Measurements from ENCODE around the gene YJEFN3.

Gene YJEFN3

GRCh38 chr19:19540064-19540714 is 11.5 kb downstream of the YJEFN3 start:
- no peak for DNase-seq

DNA sequence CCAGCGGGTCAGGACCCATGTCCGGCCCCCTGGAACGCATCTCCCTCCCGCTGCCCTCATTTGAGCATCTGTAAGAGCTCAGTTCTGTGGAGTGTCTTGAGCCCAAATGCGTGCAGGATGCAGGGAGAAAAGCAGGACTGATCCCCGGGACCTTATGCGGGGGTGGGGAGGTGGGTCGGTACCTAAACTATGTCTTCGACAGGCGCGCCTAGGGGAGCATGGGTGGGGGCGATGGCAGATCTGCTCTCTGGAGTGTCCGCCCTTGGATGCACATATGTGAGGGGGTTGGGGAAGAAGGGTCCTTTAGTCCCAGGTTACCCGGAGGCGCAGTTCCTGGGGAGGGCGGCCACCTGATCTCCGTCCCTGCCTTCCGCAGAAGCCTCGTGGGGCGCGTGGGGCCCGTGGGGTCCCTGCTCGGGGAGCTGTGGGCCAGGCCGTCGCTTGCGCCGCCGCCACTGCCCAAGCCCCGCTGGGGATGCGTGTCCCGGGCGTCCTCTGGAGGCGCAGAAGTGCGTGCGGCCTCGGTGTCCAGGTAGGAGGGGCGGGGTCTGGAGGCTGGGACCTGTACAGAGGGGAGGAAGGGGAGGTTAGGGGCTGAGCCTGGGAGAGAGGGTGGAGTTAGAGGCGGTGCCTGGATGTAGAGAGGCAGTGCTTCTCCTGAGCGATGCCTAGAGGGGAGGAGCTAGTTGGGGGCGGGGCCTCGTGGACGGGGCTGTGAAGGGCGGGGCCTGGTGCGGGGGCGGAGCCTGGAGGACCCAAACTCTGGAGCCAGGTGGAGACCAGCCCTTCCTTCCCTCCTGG is 12.2 kb downstream of the YJEFN3 start:
- no peak for DNase-seq

GRCh38 chr19:19541616-19542015 is 12.9 kb downstream of the YJEFN3 start:
- no peak for DNase-seq

DNA sequence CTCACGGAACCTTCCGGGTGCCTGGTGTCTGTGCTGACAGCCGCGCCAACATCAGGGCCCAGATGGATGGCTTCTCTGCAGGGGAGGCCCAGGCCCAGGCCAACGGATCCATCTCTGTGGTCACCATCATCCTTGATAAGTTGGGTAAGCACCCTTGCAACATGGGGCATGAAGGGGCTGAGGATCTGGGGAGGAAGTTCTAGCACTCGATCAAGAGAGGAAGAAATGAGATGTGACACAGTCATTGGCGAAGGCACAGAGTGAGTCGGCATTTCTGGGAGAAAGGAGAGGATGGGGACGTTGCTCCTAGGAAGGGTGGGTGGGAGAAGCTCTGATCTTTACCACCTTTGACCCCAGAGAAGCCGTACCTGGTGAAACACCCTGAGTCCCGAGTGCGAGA is 13.8 kb downstream of the YJEFN3 start:
- no peak for DNase-seq

- DNase-seq: no peak
Measured at GRCh38 chr19:19543101-19543500, 14.4 kb downstream of the YJEFN3 start.

DNA sequence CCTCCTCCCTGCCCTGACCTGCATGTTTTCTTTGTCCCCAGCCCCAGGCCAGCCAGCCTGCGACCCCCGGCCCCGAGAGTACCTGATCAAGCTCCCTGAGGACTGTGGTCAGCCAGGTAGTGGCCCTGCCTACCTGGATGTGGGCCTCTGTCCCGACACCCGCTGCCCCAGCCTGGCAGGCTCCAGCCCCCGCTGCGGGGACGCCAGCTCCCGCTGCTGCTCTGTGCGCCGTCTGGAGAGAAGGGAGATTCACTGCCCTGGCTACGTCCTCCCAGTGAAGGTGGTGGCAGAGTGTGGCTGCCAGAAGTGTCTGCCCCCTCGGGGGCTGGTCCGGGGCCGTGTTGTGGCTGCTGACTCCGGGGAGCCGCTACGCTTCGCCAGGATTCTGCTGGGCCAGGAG is 14.9 kb downstream of the YJEFN3 start:
- DNase-seq: no peak

- no peak for DNase-seq
Measured at GRCh38 chr19:19544257-19544953, 15.7 kb downstream of the YJEFN3 start.

- DNase-seq: no peak
Measured at GRCh38 chr19:19544954-19545591, 16.4 kb downstream of the YJEFN3 start.

DNA sequence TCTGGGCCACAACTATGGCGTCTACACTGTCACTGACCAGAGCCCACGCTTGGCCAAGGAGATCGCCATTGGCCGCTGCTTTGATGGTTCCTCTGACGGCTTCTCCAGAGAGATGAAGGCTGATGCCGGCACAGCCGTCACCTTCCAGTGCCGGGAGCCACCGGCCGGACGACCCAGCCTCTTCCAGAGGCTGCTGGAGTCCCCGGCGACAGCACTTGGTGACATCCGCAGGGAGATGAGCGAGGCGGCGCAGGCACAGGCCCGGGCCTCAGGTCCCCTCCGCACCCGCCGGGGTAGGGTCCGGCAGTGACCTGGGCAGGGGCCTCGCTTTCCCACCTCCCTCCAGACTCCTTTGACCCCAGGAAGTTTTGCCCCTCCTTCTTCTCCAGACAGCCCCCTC is 17.0 kb downstream of the YJEFN3 start:
- DNase-seq: no peak

GRCh38 chr19:19546751-19547162 is 18.0 kb downstream of the YJEFN3 start:
- no peak for DNase-seq

DNA sequence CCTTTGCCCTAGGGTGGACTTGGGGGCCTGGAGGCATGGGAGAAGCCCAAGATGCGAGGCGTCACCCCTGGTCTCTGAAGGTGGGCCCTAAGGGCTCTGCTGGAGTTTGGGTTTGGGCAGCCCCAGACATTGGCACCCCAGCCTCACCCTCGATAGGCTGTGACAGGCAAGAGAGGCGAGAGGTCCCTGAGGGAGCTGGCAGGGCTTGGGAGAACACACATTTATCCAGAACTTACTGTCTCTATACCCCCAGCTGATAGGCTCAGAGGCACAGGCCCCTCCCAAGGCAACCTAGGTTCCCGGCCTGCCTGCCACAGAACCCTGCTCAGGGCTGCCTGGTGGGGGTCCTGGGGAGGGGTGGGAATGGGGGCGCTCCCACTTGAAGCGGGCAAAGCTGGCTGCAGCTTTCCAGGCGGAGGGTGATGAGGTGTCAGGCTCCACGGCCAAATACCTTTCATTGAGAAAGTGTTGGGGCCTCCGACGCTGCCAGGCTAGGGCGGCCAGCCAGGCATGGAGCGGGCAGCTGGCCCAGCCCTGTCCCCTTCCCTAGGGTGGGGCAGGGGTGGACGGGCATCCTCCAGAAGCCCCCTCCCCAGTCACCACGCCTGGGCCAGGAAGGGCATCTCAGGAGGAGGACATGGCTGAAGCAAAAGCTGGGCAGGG is 19.1 kb downstream of the YJEFN3 start:
- no peak for DNase-seq

GRCh38 chr19:19548915-19549759 is 20.4 kb downstream of the YJEFN3 start:
- DNase-seq: no peak

DNA sequence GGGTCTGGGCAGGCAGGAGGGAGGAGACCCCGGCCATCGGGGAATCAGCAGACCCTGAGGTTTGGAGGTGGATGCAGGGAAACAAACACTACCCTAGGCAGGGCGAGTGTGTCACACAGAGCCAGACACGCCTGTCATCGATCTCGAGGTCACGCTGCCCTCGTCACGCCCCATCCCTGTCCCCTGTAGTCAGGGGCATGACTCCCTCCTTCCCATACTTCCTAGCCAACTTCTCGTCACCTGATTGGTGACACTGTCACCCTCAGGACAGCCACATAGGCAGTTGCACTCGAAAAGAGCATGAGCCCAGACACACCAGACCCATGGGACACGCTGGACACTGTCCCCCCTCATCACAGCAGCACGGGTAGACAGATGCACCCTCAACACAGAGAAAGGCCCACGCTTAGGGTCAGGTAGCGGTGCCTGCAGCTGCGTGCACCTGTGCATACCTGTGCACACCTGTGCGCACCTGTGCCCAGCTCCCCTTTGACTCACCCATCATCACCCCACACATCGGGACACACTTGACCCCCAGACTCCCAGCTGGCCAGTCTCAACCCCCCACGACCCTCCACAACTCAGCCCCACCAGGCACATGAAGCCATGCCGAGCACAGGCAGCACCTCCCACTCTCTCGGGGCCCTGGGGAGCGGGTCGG is 21.2 kb downstream of the YJEFN3 start:
- no peak for DNase-seq

- no peak for DNase-seq
Measured at GRCh38 chr19:19550485-19550929, 21.8 kb downstream of the YJEFN3 start.

DNA sequence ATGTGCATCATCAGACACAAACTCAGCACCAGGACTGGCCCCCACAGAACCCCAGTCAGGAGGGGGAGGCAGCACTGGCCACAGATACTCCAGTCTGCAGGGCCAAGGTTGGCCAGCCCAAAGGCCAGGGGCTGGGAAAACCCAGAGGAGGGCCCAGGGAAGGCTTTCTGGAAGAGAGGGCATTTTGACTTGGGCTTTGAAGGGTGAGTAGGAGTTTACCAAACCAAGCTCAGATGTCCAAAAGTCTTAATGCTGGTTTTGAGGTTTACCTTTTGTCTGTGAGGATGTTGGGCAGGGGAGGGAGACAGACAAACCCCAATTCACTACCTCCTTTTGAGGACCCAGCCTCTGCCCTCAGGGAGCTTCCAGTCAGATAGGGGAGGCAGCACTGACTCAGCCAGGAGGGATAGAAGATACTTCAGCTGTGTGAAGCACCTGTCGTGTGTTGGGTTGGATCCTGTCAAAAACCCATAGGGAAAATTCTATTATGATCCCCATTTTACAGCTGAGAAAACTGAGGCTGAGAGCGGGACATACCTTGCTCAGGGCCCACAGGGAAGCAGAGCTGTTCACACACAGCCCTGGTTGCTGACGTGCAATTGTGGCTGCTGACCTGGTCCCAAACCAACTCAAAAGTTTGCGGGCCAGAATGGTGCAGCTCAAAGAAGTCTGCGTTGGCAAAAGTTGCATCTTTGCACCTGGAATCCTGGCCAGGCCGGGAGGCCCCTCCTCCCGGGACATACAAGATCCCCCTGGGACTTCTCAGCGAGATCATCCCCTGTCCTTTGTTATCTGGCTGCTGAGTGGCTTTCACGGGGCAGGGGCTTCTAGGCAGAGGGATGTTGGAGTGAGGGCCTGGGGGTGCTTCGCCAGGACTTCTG is 22.5 kb downstream of the YJEFN3 start:
- DNase-seq: no peak

GRCh38 chr19:19551853-19552192 is 23.1 kb downstream of the YJEFN3 start:
- no peak for DNase-seq

DNA sequence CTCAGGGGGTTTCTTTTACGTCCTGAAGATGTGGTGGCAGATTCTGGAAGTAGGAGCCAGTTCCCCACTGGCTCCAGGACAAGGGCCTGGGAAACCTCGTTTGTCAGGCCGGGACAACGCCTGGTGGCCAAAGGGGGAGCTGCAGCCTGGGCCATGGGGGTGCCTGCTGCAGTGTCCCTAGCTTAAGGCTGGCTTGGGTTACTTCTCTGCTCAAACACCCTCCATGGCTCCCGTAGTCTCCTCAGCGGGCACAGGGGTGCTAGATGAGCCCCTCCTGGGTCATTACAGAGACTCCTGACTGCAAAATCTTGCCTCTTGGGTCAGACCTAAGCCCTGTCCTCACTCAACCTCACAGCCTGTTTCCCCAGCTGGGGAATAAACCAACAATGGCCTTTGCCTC is 24.1 kb downstream of the YJEFN3 start:
- no peak for DNase-seq

DNA sequence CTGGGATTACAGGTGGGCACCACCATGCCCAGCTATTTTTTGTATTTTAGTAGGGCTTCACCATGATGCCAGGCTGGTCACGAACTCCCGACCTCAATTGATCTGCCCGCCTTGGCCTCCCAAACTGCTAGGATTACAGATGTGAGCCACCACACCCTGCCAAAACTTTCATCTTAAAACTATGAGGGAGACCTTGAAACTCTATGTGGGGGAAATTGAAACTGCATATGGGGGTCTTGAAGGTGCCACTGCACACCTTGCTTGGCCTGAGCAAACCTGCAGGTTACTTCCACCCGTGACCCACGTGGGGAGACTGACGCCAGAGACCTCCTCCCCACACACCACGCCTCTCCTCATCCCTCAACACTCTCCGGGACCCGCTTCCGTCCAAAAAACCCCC is 25.0 kb downstream of the YJEFN3 start:
- DNase-seq: no peak

DNA sequence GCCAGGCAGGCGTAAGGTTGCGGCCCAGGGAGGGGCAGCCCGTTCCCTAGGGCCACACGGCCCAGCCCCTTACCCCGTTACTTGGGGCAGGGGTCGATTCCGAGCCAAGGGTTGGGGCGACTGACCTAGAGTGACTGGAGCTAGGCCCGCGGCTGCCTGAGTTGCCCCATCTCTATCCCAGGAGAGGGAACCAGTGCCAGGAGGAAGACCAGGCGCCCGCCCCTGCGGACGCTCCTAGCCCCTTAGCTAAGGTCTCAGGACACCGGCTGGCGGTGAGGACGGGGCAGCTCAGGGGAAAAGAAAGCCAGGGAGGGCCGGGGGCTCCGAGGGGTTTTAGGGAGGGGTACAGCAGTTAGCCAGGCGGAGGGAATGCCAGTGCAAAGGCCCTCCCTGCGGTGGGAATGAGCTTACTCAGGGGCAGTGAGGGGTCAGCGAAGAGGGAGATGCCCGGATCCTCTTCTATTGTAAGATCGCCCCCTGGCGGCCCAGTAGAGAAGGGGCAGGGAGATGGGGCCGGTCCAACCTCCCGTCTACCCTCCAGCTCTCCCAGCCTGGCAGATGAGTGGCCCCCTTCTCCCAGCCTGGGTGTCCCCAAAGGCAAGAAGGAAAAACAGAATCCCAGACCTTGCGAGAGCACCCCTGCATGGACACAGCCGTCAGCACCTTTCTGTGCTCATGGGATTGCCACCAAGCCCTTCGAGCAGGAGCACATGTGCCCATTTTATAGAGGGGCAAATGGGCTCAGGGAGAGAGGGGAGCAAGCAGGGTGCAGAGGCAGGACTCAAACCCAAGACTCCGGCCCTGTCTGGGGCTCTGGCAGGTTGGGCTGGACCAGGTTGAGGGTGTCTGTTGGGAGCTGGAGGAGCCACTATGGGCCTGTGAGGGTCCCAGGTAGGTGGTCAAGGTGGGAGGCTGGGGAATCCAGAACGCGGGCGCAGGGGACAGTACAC is 25.6 kb downstream of the YJEFN3 start:
- peak; percentile 6 for DNase-seq

Measured in NCI-H1105 treated with DMSO at 0.1 percent for 48 hours (cell line).